Spinal cord (tissue), 10 donors: ENCODE data around the gene COL2A1. TPM values are rescaled to one million over a fixed set of nuclear protein-coding genes. Genes with fewer than 3 reads are reported as not detected.

ENCODE experiments used
- DNase-seq, 6 donors: peaks; one replicate each; pipeline versions ENCODE4 v3.0.0 to v3.0.0-alpha.2; 2013 to 2015; ENCODE audit warnings: low spot score in 6 of 6, low read depth in 4 of 6
- H3K27ac ChIP-seq: one replicate; pipeline ENCODE4 v1.5.1; 2013; ENCODE audit warnings: low read depth, low read length, control low read depth
- H3K27me3 ChIP-seq: one replicate; pipeline ENCODE4 v1.6.1; 2013; ENCODE audit warnings: low read length; ENCODE audit not compliant: control insufficient read depth, insufficient read depth
- H3K36me3 ChIP-seq: one replicate; pipeline ENCODE4 v1.6.1; 2013; ENCODE audit warnings: low read length; ENCODE audit not compliant: control insufficient read depth, insufficient read depth
- H3K4me1 ChIP-seq: one replicate; pipeline ENCODE4 v1.6.1; 2013; ENCODE audit warnings: low read length; ENCODE audit not compliant: control insufficient read depth, insufficient read depth
- H3K4me3 ChIP-seq: one replicate; pipeline ENCODE4 v1.5.1; 2013; ENCODE audit warnings: low read depth, low read length, control low read depth
- H3K9me3 ChIP-seq: one replicate; pipeline ENCODE4 v1.6.1; 2013; ENCODE audit warnings: low read length; ENCODE audit not compliant: control insufficient read depth, insufficient read depth
- WGBS: methylation state at CpG from one replicate; pipeline ENCODE4 v1.1.5; 2013; ENCODE audit warnings: missing lambda C conversion rate; ENCODE audit not compliant: insufficient coverage; 5-methylcytosine and 5-hydroxymethylcytosine counted together
- polyA plus RNA-seq, 2 donors: library from polyadenylated mRNA; unstranded; fragments of 120-200 nt; gene quantifications; one replicate each; pipeline ENCODE4 v1.2.1, GENCODE V29; 2013; ENCODE audit not compliant: insufficient read length in 2 of 2
- total RNA-seq, 2 donors: library from RNA; depleted of rRNA in 1 of 2; stranded (reverse); fragments of 120-200 nt in 1 of 2; fragments of >200 nt in 1 of 2; gene quantifications; one replicate each; pipeline versions ENCODE4 v1.2.3 to v1.2.4, GENCODE V29; 2013 to 2014
- donor health status: healthy.

Gene COL2A1
- total and polyA plus RNA-seq, 4 donors, result 7.1 to 56.7 (median 27.1) TPM

DNA sequence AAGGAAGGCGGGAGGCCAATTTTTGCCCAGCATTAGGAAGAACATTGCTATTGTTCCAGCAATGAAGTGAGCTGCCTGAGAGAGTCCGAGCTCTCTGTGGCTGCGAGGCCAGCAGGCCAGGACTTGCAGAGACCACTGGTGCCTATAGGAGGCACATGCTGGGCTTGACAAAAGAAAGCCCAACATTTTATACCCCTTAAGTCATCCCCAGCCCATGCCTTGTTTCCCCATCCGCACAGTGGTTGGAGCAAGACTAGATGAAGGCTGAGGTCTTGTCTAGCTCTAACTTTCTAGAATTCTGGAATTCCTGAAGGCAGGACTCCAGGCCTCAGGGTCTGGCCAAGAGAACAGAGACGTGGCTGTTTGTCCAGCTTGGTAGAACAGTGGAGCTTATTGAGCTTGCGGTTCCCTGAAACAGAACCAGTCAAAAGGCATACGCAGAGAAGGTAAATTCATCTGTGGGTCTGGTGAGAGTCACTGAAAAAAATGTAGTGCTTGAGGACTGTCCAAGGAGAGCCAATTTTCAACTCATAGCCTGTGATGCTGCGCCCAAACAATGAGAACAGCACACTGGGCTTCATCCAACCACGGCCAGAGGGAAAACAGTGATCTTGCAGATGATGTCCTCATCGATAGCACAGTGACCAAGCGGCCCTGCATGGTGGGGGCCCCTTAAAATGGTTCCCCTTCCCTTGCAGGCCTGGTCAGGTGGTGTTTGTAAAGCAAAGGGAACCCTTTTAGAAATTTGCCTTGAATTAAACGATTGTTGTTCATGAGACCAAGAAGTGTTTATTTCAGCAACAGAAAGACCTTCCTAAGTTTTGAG is 27.1 kb upstream of the COL2A1 start:
- peak overlapping the region; percentile 53 for H3K27ac ChIP-seq
- H3K4me1 ChIP-seq, result peaks cover 47% of the 10 kb centered on the region
- H3K4me3 ChIP-seq, result no peak overlapping the region
- H3K9me3 ChIP-seq, result no peaks in the 10 kb centered on the region
- WGBS, result 86% methylated on average over 11 of the region's 12 CpGs
- H3K27me3 ChIP-seq, result no peaks in the 10 kb centered on the region
- DNase-seq, result no peak
- H3K36me3 ChIP-seq, result no peaks in the 10 kb centered on the region

DNA sequence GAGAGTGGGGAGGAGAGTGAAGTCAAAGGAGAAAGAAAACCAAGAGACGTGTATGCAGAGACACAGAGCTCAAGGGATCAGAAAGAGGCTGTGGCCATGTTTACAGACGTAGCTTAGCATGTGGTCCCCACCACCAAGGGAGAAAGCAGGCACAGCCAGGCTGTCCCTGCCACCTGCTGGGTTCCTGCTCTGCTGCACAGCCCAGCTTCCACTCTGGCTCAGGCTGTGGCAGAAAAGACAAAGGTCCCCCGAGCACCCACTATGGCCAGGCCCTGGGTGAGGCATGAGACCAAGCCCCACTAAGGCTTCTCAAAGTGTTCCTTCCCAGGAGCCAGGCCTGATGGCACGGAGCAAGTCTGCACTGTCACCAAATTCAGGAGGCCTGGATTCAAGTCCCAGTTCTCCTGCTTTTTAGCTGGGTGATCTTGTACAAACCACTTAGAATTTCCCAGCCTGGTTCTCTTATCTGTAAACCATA is 25.9 kb upstream of the COL2A1 start:
- whole genome bisulfite sequencing, result 75% methylated on average over 4 of the region's 4 CpGs
- no peak for DNase-seq
- Histone ChIP-seq H3K27me3 (no peaks in the 10 kb centered on the region), H3K27ac (no peak overlapping the region), H3K4me1 (peaks cover 49% of the 10 kb centered on the region), H3K4me3 (no peak overlapping the region), H3K36me3 (no peaks in the 10 kb centered on the region), H3K9me3 (no peaks in the 10 kb centered on the region)

DNA sequence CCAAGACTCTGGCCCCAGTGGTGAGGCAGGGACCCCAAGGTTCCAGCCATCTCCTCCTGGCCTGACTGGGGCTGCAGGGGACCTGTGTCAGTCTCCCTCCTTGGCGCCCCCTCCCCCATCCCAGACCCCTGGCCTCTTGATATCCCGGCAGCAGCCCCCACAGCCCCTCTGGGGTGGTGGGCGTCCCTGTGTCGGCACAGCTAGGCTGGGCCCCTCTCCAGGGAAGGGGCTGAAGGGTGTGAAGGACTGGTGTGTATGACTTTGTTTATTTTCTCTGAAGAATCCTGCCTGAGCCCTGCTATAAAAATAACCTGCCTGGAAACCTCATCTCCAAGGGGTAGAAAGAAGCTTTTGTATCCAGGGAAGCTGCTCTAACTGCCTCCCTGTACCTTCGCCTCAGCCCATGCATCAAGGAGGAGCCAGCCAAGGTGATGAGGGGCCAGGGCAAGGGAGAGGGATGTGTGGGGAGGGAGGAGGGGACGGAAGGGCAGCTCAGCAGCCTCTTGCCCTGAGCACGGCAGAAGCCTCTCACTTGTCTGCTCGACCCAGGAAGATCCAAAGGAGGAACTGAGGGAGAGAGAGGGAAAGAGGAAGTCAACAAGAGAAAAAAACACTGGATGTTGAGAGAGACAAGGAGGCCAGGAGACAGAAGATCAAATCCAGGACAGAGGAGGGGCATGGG is 25.4 kb upstream of the COL2A1 start:
- no peak overlapping the region for H3K4me3 ChIP-seq
- H3K36me3 ChIP-seq, result no peaks in the 10 kb centered on the region
- peaks cover 46% of the 10 kb centered on the region for H3K4me1 ChIP-seq
- 56% methylated on average over 3 of the region's 8 CpGs for WGBS
- H3K27ac ChIP-seq, result no peak overlapping the region
- H3K9me3 ChIP-seq, result no peaks in the 10 kb centered on the region
- H3K27me3 ChIP-seq, result peaks cover under 1% of the 10 kb centered on the region
- DNase-seq, result no peak

DNA sequence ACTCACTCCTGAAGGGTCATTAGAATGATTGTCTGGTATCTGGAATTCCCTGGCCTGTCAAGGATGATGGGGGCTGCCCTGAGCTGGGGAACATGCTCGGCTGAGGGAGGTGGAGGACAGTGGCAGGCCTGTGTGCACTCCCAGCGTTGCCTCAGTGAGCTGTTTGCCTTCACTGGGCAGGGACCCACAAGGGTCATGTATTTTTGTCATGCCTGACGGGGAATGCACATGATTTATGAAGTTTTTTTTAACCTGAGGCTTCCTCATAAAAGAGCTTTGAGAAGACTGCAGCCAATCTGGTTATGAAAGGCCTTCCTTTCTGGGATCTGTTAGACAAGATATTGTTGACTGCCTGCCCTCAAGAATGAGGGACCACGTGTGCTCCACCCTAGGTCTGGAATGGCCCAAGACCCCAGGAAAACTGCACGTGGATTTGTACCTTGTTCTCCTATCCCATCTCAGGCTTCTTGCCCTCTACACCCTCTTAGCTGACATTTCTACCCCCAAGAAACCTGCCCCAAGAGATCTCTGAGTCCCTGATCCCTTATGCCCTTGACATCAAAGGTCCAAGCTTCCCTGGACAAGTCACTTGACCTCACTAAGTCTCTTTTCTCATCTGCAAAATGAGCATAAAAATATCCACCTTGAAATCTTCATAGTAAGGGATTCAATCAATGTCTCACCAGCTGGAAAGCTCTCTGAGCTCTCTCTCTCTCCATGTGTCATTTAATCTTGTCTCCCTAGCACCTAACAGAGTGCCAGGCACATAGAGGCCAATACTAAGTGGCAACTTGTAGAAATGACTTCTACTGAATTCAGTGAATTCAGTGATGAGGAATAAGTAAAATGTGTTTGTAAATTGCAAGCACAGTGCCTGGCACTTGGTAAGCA is 24.5 kb upstream of the COL2A1 start:
- H3K27ac ChIP-seq, result no peak overlapping the region
- H3K27me3 ChIP-seq, result peaks cover 3% of the 10 kb centered on the region
- WGBS, result 62% methylated on average over 5 of the region's 5 CpGs
- no peak for DNase-seq
- H3K4me3 ChIP-seq, result no peak overlapping the region
- H3K9me3 ChIP-seq, result no peaks in the 10 kb centered on the region
- H3K36me3 ChIP-seq, result no peaks in the 10 kb centered on the region
- peaks cover 44% of the 10 kb centered on the region for H3K4me1 ChIP-seq

DNA sequence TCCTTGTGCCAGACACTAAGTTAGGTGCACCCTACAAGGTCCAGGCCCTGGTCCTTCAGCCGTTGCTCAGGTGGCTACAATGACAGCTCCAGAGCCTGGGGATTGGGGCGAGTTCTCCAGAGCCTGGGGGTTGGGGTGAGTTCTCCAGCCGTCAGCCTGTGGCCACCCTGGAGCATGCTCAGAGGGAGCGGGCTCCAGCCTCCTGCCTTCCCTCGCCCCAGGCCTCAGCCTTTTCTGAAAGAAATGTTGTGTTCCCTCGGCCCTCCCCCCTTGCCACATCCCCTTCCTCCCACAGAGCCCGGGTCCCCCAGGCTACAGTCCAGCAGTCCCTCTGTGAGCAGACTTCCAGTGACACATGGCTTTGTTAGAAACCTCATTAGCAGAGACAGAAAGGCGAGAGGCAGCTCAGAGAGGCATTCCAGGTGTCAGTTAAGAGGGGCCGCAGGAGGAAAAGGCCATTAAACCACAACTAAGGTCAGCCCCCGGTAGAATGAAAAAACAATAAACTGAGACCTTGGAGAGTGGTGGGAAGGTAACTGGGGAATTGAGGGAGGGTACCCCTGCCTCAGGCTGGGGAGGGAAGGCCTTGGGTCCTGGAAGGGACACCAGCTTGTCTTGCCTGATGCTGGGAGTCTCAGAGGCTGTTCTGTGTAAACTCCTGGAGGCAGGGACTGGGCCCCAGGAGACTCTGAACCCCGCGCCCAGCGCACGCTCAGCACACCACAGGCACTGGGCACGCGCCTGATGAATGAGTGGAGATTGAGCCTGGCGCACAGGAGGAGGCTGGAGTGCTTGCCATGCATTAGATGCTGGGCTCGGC is 23.1 kb upstream of the COL2A1 start:
- WGBS, result 44% methylated on average over 15 of the region's 18 CpGs
- DNase-seq, result peak in 2 of 6 donors; percentile 59 to 65
- Histone ChIP-seq H3K36me3 (no peaks in the 10 kb centered on the region), H3K27me3 (peaks cover 7% of the 10 kb centered on the region), H3K4me3 (no peak overlapping the region), H3K27ac (peak overlapping the region; percentile 70), H3K4me1 (peaks cover 43% of the 10 kb centered on the region), H3K9me3 (no peaks in the 10 kb centered on the region)

DNA sequence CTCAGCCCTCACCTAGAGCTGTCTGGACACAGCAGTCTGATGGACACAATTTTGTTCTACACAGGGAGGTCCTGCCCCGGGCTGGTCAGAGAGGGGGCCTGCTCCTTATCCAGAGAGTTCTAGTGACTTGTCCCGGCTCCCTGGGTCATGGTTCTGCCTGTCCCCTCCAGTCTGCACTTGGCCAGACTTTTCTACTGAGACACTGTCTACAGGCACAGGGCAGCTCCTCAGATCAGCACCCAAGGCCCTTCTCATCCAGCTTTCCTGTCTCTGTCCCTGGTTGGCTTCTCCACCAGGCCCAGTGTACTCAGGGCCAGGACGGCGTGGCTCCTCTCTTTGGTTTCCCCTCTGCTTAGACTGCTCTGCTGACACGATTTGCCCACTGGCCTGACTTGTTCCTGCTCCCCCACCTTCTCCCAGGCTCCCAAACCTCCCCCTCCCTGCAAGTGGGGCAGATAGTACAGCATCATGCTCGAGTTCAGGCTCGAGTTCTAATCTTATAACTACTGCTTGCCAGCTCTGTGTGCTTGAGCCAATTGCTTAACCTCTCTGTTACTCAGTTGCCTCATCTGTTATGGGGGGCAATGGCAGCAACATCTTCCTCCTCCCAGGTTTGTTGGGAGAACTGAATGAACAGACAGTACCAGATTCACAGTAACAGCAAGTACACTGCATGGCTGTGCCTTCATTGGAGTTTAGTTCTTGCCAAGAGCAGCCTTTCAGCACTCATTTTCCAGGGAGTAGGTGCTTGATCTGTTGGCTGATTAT is 22.0 kb upstream of the COL2A1 start:
- Histone ChIP-seq H3K27ac (no peak overlapping the region), H3K36me3 (no peaks in the 10 kb centered on the region), H3K4me1 (peaks cover 42% of the 10 kb centered on the region), H3K9me3 (no peaks in the 10 kb centered on the region), H3K27me3 (peaks cover 8% of the 10 kb centered on the region), H3K4me3 (no peak overlapping the region)
- WGBS, result 88% methylated on average over 7 of the region's 7 CpGs
- no peak for DNase-seq

DNA sequence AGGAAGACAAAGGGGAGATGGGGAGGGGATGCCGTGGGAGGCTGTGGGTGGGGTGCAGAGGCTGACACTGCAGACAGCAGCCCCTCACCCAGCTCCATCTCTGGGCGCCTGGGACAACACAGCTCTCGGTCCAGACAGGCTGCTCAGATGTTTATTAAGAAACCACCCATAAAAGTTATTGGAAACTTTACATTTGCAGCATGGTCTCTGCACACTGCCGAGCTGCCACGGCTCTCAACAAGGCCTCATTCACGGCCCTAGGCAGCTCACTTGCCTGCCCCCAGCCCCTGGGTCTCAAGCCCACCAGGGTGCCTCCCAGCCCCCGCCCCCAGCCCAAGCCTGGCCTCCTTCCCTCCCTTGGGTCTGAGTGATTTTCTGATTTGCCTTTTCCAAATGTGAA is 21.0 kb upstream of the COL2A1 start:
- Histone ChIP-seq H3K27ac (no peak overlapping the region), H3K36me3 (no peaks in the 10 kb centered on the region), H3K4me3 (no peak overlapping the region), H3K9me3 (no peaks in the 10 kb centered on the region), H3K4me1 (peaks cover 37% of the 10 kb centered on the region), H3K27me3 (peaks cover 10% of the 10 kb centered on the region)
- WGBS, result 73% methylated on average over 6 of the region's 7 CpGs
- no peak for DNase-seq

DNA sequence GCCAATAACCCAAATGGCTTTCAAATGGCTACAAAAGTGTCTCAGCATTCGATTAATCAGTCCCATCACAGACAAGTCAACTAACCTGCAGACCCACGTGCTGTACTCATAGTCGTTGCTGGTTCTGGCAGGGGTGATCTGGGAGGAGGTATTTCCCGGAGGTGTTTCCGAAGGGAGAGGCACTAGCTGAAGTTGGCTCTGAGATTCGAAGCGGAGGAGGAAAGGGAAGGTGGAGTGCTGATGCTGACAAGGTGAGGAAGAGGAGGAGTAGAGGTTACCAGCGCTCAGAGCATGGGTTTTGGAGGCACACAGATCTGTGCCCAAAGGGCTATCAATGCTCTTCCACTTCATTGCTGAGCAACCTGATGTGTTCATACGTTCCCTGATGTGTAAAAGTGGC is 20.5 kb upstream of the COL2A1 start:
- Histone ChIP-seq H3K27ac (no peak overlapping the region), H3K36me3 (no peaks in the 10 kb centered on the region), H3K4me1 (peaks cover 32% of the 10 kb centered on the region), H3K4me3 (no peak overlapping the region), H3K27me3 (peaks cover 10% of the 10 kb centered on the region), H3K9me3 (no peaks in the 10 kb centered on the region)
- 78% methylated on average over 8 of the region's 9 CpGs for WGBS
- no peak for DNase-seq
